HFF-Myc (cell line): Measurements from ENCODE around the gene NLRP13.

Experiments
- DNase-seq: peaks from one replicate; pipeline ENCODE4 v3.0.0-alpha.2; 2011; ENCODE audit warnings: low read depth; ENCODE audit errors: extremely low read depth
- H3K4me3 ChIP-seq: replicated peaks from 2 replicates; pipeline ENCODE4 v1.5.1; 2011; ENCODE audit warnings: low read depth, mild to moderate bottlenecking, control low read depth, low read length
- TF ChIP-seq, protein P1 (sequence below): IDR thresholded peaks from 2 replicates; pipeline ENCODE4 v1.5.1; 2012; ENCODE audit warnings: mild to moderate bottlenecking, low read depth, low read length, control low read depth; ENCODE audit errors: missing control alignments

NLRP13 gene

DNA sequence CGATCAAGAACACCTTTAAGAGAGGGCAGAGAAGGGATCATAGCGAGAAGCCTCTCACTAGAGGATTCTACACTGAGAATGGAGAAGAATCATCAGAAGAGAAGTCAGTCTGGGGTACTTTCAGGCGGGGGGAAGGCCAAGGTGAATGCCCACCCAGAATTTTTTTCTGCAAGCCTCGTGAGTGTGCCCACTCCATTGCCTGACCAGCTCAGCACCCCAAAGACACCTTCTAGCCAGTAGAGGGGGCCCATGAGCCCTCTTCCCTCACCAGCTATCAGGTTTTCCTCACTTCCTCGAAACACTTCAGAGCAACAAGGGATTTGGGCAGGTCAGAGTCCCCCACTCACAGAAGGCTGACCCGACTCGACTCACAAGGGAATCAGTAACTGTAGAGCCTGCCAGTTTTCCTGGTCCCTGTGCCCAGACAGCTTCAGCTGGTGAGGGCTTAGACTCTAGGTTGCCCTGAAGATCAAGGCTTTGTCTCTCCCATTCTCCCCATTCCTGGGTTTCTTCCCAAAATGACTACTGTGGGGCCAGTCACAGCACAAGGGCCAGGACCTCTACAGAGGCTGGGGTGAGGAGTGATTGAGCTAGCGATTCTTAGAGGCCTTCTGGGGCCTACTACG, 18.4 kb downstream of the NLRP13 start:
- H3K4me3 ChIP-seq: no peak overlapping the region
- TF ChIP-seq, protein P1, sequence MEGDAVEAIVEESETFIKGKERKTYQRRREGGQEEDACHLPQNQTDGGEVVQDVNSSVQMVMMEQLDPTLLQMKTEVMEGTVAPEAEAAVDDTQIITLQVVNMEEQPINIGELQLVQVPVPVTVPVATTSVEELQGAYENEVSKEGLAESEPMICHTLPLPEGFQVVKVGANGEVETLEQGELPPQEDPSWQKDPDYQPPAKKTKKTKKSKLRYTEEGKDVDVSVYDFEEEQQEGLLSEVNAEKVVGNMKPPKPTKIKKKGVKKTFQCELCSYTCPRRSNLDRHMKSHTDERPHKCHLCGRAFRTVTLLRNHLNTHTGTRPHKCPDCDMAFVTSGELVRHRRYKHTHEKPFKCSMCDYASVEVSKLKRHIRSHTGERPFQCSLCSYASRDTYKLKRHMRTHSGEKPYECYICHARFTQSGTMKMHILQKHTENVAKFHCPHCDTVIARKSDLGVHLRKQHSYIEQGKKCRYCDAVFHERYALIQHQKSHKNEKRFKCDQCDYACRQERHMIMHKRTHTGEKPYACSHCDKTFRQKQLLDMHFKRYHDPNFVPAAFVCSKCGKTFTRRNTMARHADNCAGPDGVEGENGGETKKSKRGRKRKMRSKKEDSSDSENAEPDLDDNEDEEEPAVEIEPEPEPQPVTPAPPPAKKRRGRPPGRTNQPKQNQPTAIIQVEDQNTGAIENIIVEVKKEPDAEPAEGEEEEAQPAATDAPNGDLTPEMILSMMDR: no peak
- no peak for DNase-seq

GRCh38 chr19:55912916-55913315, 19.2 kb downstream of the NLRP13 start:
- no peak overlapping the region for H3K4me3 ChIP-seq
- TF ChIP-seq, protein P1: no peak
- no peak for DNase-seq

DNA sequence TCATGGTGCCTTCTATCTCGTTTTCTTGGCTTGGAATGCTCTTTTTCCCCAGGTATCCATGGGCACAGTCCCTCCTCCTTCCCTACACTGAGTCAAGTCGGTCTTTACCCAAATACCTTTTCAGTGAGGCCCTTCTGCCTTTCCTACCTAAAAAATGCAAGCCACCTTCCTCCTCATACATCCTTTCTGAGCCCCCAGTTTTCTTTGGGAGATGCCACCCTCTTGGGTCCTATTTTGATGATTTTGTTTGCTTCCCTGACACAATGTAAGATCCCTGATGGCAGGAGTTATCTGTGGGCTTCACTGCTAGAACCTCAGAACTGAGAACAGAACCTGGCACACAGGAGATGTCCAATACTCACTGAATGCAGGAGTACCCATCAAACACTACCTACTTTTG, 22.3 kb downstream of the NLRP13 start:
- DNase-seq: no peak
- no peak overlapping the region for H3K4me3 ChIP-seq
- TF ChIP-seq, protein P1: no peak

- DNase-seq: no peak
- no peak overlapping the region for H3K4me3 ChIP-seq
- TF ChIP-seq, protein P1: no peak
Measured at GRCh38 chr19:55907746-55908145, 24.4 kb downstream of the NLRP13 start.

DNA sequence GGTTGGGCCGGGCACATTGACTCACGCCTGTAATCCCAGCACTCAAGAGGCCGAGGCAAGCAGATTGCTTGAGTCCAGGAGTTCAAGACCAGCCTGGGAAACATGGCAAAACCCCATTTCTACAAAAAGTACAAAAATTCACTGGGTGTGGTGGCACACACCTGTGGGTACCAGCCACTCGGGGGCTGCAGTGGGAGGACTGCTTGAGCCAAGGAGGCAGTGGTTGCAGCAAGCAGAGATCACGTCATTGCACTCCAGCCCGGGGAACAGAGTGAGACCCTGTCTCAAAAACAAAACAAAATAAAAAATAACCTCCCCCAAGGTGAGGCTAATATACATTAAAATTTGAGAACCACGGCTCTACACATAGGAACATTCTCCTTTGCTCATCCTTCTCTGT, 24.9 kb downstream of the NLRP13 start:
- H3K4me3 ChIP-seq: no peak overlapping the region
- no peak for DNase-seq
- TF ChIP-seq, protein P1: no peak

GRCh38 chr19:55902080-55902751, 29.9 kb downstream of the NLRP13 start:
- no peak overlapping the region for H3K4me3 ChIP-seq
- no peak for DNase-seq
- TF ChIP-seq, protein P1: no peak
